ENCODE results near the gene POP5. TPM values are rescaled to one million over a fixed set of nuclear protein-coding genes. Genes with fewer than 3 reads are reported as not detected.

Gene POP5
- total RNA-seq, 1 donor from 2014 or later: 39.5 TPM

GRCh38 chr12:120546050-120546386 lies 35.2 kb downstream of the POP5 start:
- intact Hi-C loops (cut with DNase I): no loop called here
- no peak for ATAC-seq
- H3K36me3 ChIP-seq: peaks cover 60% of the 10 kb centered on the region
- H3K9me3 ChIP-seq: no peaks in the 10 kb centered on the region
- TF ChIP-seq, protein P1, sequence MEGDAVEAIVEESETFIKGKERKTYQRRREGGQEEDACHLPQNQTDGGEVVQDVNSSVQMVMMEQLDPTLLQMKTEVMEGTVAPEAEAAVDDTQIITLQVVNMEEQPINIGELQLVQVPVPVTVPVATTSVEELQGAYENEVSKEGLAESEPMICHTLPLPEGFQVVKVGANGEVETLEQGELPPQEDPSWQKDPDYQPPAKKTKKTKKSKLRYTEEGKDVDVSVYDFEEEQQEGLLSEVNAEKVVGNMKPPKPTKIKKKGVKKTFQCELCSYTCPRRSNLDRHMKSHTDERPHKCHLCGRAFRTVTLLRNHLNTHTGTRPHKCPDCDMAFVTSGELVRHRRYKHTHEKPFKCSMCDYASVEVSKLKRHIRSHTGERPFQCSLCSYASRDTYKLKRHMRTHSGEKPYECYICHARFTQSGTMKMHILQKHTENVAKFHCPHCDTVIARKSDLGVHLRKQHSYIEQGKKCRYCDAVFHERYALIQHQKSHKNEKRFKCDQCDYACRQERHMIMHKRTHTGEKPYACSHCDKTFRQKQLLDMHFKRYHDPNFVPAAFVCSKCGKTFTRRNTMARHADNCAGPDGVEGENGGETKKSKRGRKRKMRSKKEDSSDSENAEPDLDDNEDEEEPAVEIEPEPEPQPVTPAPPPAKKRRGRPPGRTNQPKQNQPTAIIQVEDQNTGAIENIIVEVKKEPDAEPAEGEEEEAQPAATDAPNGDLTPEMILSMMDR (IDR thresholded peaks at IDR 0.05): no peak
- H3K4me3 ChIP-seq: no peak overlapping the region
- DNase-seq: no peak
- no peaks in the 10 kb centered on the region for H3K27me3 ChIP-seq (ENCODE audit: low read depth)
- H3K4me1 ChIP-seq: peaks cover 68% of the 10 kb centered on the region
- H3K27ac ChIP-seq: no peak overlapping the region

DNA sequence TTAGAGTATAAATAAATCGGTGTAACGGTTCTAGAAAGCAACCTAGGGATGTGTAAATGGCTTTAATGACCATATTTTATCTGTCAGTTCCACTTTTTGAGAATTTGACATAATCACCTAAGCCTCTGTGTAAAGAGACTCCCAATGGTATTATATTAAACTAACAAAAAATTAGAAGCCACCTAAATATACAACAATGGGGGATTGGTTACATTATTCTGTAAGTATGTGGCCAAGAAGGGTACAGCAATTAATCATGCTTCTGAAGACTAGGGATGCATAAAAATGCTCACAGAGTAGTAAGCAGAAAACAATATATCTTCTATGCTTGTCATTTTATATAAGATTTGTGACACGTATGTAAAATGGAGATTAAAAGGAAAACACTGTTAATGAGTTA lies 36.5 kb downstream of the POP5 start:
- Histone ChIP-seq H3K27me3 (ENCODE audit: low read depth) (no peaks in the 10 kb centered on the region), H3K27ac (no peak overlapping the region), H3K4me1 (peaks cover 68% of the 10 kb centered on the region), H3K9me3 (no peaks in the 10 kb centered on the region), H3K36me3 (peaks cover 61% of the 10 kb centered on the region), H3K4me3 (no peak overlapping the region)
- TF ChIP-seq, protein P1 (IDR thresholded peaks at IDR 0.05): no peak
- DNase-seq (no peak), ATAC-seq (no peak)
- intact Hi-C loops (cut with DNase I): no loop called here

GRCh38 chr12:120542166-120542565 lies 39.0 kb downstream of the POP5 start:
- no peaks in the 10 kb centered on the region for H3K27me3 ChIP-seq (ENCODE audit: low read depth)
- TF ChIP-seq, protein P1 (IDR thresholded peaks at IDR 0.05): no peak
- no peak overlapping the region for H3K4me3 ChIP-seq
- intact Hi-C loops (cut with DNase I): no loop called here
- DNase-seq (no peak), ATAC-seq (no peak)
- H3K27ac ChIP-seq: no peak overlapping the region
- H3K4me1 ChIP-seq: peaks cover 83% of the 10 kb centered on the region
- no peaks in the 10 kb centered on the region for H3K9me3 ChIP-seq
- H3K36me3 ChIP-seq: peaks cover 36% of the 10 kb centered on the region

- ATAC-seq (peak; percentile 20 to 23), DNase-seq (no peak)
- H3K4me3 ChIP-seq: no peak overlapping the region
- intact Hi-C loops (cut with DNase I): no loop called here
- TF ChIP-seq, protein P1 (IDR thresholded peaks at IDR 0.05): no peak
- H3K9me3 ChIP-seq: no peaks in the 10 kb centered on the region
- no peaks in the 10 kb centered on the region for H3K27me3 ChIP-seq (ENCODE audit: low read depth)
- peaks cover 83% of the 10 kb centered on the region for H3K4me1 ChIP-seq
- peak overlapping the region; percentile 75 for H3K27ac ChIP-seq
- H3K36me3 ChIP-seq: peaks cover 24% of the 10 kb centered on the region
Observed at GRCh38 chr12:120540445-120540844, 40.8 kb downstream of the POP5 start.

GRCh38 chr12:120539303-120539702 lies 41.9 kb downstream of the POP5 start:
- intact Hi-C loops (cut with DNase I): no loop called here
- Histone ChIP-seq H3K4me1 (peaks cover 79% of the 10 kb centered on the region), H3K27ac (peak overlapping the region; percentile 75), H3K27me3 (ENCODE audit: low read depth) (no peaks in the 10 kb centered on the region), H3K9me3 (no peaks in the 10 kb centered on the region), H3K36me3 (peaks cover 23% of the 10 kb centered on the region), H3K4me3 (no peak overlapping the region)
- DNase-seq: no peak
- no peak for ATAC-seq
- TF ChIP-seq, protein P1 (IDR thresholded peaks at IDR 0.05): no peak
